HepG2 (cell line): ENCODE measurements around the gene PRSS53. TPM values are rescaled to one million over a fixed set of nuclear protein-coding genes. Genes with fewer than 3 reads are reported as not detected.

Source experiments
- ADNP ChIP-seq: sonication (generic); formaldehyde crosslinking; IDR thresholded peaks from 2 replicates; pipeline ENCODE4 v1.4.0; 2020; ENCODE audit warnings: missing genetic modification reagents
- ATRX ChIP-seq: sonication (generic); formaldehyde crosslinking; IDR thresholded peaks from 2 replicates; pipeline ENCODE4 v1.4.0; 2020; ENCODE audit warnings: missing genetic modification reagents, borderline replicate concordance
- CBX1 ChIP-seq: IDR thresholded peaks from one replicate; pipeline ENCODE4 v1.6.1; 2016; ENCODE audit warnings: antibody characterized with exemption, low read depth
- GFI1 ChIP-seq: sonication (generic); formaldehyde crosslinking; IDR thresholded peaks from 2 replicates; pipeline ENCODE4 v1.5.0; 2020; ENCODE audit warnings: missing genetic modification reagents, mild to moderate bottlenecking, borderline replicate concordance
- MIXL1 ChIP-seq: IDR thresholded peaks from 2 replicates; pipeline ENCODE4 v1.6.1; 2016
- SP2 ChIP-seq: sonication (generic); formaldehyde crosslinking; IDR thresholded peaks from 2 replicates; pipeline ENCODE4 v1.5.1; 2020; ENCODE audit warnings: mild to moderate bottlenecking, missing genetic modification reagents
- SRSF1 ChIP-seq: fragments of 200-400 bp; formaldehyde crosslinking; optimal IDR thresholded peaks from 2 replicates; pipeline ENCODE3; 2017; ENCODE audit warnings: mild to moderate bottlenecking, low read depth, low read length, moderate library complexity
- ZBTB1 ChIP-seq: sonication (generic); formaldehyde crosslinking; IDR thresholded peaks from 2 replicates; pipeline ENCODE4 v1.4.0; 2020; ENCODE audit warnings: missing genetic modification reagents, borderline replicate concordance
- ZBTB42 ChIP-seq: sonication (generic); formaldehyde crosslinking; IDR thresholded peaks from 2 replicates; pipeline ENCODE4 v1.5.0; 2020; ENCODE audit warnings: mild to moderate bottlenecking, missing genetic modification reagents
- ZBTB7A ChIP-seq: sonication (generic); formaldehyde crosslinking; IDR thresholded peaks from 2 replicates; pipeline ENCODE4 v1.8.0; 2022; ENCODE audit warnings: mild to moderate bottlenecking, missing genetic modification reagents
- ZFYVE20 ChIP-seq: sonication (generic); formaldehyde crosslinking; IDR thresholded peaks from 2 replicates; pipeline ENCODE4 v1.8.0; 2023; ENCODE audit warnings: low read depth, mild to moderate bottlenecking, moderate library complexity, missing genetic modification reagents, borderline replicate concordance
- ZKSCAN5 ChIP-seq: sonication (generic); formaldehyde crosslinking; IDR thresholded peaks from 2 replicates; pipeline ENCODE4 v1.5.1; 2020; ENCODE audit warnings: mild to moderate bottlenecking, missing genetic modification reagents
- ZNF333 ChIP-seq: sonication (generic); formaldehyde crosslinking; IDR thresholded peaks from 2 replicates; pipeline ENCODE4 v1.4.0; 2020; ENCODE audit warnings: mild to moderate bottlenecking, missing genetic modification reagents, borderline replicate concordance
- ZNF746 ChIP-seq: sonication (generic); formaldehyde crosslinking; IDR thresholded peaks from 2 replicates; pipeline ENCODE4 v1.8.0; 2022; ENCODE audit warnings: mild to moderate bottlenecking, missing genetic modification reagents
- ZNF775 ChIP-seq: sonication (generic); formaldehyde crosslinking; IDR thresholded peaks from 2 replicates; pipeline ENCODE4 v1.4.0; 2020; ENCODE audit warnings: missing genetic modification reagents, mild to moderate bottlenecking, moderate library complexity, borderline replicate concordance
- ZNF891 ChIP-seq: sonication (generic); formaldehyde crosslinking; IDR thresholded peaks from 2 replicates; pipeline ENCODE4 v1.5.0; 2020; ENCODE audit warnings: mild to moderate bottlenecking, missing genetic modification reagents
- ZSCAN12 ChIP-seq: sonication (generic); formaldehyde crosslinking; IDR thresholded peaks from 2 replicates; pipeline ENCODE4 v1.9.0; 2021; ENCODE audit warnings: mild to moderate bottlenecking, missing genetic modification reagents
- polyA plus RNA-seq, 8 experiments: library from polyadenylated mRNA; depleted of rRNA in 3 of 8; stranded (reverse) in 7 of 8; unstranded in 1 of 8; fragments of >200 nt; fragmentation: Illumina TruSeq in 4 of 8; extraction: Trizol in 4 of 8; gene quantifications; 2 replicates each; pipeline versions ENCODE4 v1.2.1 to v1.2.3, GENCODE V29; 2011 to 2016; ENCODE audit warnings: low read depth in 4 of 8, missing spikeins in 1 of 8, mixed read lengths in 1 of 8; ENCODE audit not compliant: insufficient read depth in 1 of 8
- total RNA-seq, 5 experiments: library from RNA; depleted of rRNA; stranded (reverse); fragments of >200 nt; fragmentation: Illumina TruSeq; extraction: Trizol; gene quantifications; 2 replicates each; pipeline ENCODE4 v1.2.3, GENCODE V29; 2016; ENCODE audit warnings: low read depth in 1 of 5
- TF ChIP-seq, protein P1 (sequence below): sonication (generic); formaldehyde crosslinking; IDR thresholded peaks from 2 replicates; pipeline ENCODE4 v1.5.0; 2020; ENCODE audit warnings: mild to moderate bottlenecking, missing genetic modification reagents, moderate library complexity
- TF ChIP-seq, protein P2 (sequence below): IDR thresholded peaks from 2 replicates; pipeline ENCODE4 v1.6.1; 2018; ENCODE audit warnings: missing genetic modification reagents
- TF ChIP-seq, protein P3 (sequence below): sonication (generic); formaldehyde crosslinking; IDR thresholded peaks from 2 replicates; pipeline ENCODE4 v1.8.0; 2022; ENCODE audit warnings: mild to moderate bottlenecking, missing genetic modification reagents, moderate library complexity
- TF ChIP-seq, protein P4 (sequence below): sonication (generic); formaldehyde crosslinking; IDR thresholded peaks from 2 replicates; pipeline ENCODE4 v1.5.1; 2020; ENCODE audit warnings: mild to moderate bottlenecking, moderate library complexity, missing genetic modification reagents

Gene PRSS53
- total and polyA plus RNA-seq, 2 of the 13 experiments (the other 11 are each of a cell fraction or from before 2014, with no cell fraction given): 2.2 to 7.4 TPM

DNA sequence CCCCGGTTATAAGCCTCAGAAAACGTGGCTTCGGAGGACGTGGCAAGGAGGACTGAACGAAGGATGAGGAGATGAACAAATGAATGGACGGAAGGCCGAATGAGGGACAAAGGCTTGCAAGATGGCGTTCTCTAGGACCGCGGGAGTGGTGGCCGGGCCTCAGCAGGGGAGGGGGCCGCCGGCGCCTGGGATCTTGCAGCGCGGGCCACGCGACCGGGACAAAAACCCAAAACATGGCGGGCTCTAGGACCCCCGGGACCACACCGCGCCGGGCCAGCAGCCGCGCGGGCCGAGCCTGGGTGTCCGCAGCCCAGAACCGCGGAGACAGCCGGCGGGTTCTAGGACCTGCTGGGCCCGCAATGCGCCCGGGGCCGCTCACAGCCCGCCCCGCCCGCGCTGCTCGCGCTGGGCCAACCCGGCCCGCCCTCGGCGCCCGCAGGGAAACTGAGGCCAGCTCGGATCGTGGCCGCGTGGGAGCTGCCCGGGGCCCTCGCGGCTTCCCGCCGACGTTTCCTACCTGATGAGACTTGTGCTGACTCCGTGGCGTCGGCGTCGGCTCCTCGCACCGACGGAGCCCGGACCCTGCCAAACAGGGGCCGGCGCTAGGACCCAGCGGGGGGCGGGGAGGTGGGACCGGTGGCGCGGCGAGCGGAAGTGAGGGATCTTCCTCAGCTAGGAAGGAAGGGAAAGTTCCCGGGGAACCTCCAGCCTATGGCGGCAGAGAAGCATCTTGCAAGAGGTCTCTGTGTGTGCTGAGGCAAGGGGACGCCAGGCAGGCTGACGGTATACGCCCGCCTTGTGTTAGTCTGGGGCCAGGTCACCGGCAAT, 15.4 kb downstream of the PRSS53 start (continued):
- TF ChIP-seq, protein P1, sequence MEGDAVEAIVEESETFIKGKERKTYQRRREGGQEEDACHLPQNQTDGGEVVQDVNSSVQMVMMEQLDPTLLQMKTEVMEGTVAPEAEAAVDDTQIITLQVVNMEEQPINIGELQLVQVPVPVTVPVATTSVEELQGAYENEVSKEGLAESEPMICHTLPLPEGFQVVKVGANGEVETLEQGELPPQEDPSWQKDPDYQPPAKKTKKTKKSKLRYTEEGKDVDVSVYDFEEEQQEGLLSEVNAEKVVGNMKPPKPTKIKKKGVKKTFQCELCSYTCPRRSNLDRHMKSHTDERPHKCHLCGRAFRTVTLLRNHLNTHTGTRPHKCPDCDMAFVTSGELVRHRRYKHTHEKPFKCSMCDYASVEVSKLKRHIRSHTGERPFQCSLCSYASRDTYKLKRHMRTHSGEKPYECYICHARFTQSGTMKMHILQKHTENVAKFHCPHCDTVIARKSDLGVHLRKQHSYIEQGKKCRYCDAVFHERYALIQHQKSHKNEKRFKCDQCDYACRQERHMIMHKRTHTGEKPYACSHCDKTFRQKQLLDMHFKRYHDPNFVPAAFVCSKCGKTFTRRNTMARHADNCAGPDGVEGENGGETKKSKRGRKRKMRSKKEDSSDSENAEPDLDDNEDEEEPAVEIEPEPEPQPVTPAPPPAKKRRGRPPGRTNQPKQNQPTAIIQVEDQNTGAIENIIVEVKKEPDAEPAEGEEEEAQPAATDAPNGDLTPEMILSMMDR (CRISPR knock-in tag): no peak
- TF ChIP-seq ZBTB7A (CRISPR knock-in tag) (peak; percentile 74; the same call in 1 of the 2 replicates), GFI1 (CRISPR knock-in tag) (no peak), SP2 (CRISPR knock-in tag) (peak; percentile 29; the same call in 1 of the 2 replicates), ZBTB42 (CRISPR knock-in tag) (no peak; the same call in 1 of the 2 replicates), ATRX (no peak), MIXL1 (CRISPR knock-in tag) (peak; percentile 25; the same call in 1 of the 2 replicates), CBX1 (no peak), ZSCAN12 (CRISPR knock-in tag) (no peak), SRSF1 (no peak), ZKSCAN5 (0 out of 2 replicates have a peak, but pooled peaks have one; percentile 64), ZNF746 (CRISPR knock-in tag) (peak; percentile 40; the same call in 1 of the 2 replicates), ZBTB1 (CRISPR knock-in tag) (no peak), ZNF891 (CRISPR knock-in tag) (0 out of 2 replicates have a peak, but pooled peaks have one; percentile 40), ADNP (CRISPR knock-in tag) (peak; percentile 12; the same call in 1 of the 2 replicates), ZNF775 (CRISPR knock-in tag) (no peak), ZFYVE20 (peak; percentile 30), ZNF333 (CRISPR knock-in tag) (peak; percentile 44; the same call in 1 of the 2 replicates)
- TF ChIP-seq, protein P2, sequence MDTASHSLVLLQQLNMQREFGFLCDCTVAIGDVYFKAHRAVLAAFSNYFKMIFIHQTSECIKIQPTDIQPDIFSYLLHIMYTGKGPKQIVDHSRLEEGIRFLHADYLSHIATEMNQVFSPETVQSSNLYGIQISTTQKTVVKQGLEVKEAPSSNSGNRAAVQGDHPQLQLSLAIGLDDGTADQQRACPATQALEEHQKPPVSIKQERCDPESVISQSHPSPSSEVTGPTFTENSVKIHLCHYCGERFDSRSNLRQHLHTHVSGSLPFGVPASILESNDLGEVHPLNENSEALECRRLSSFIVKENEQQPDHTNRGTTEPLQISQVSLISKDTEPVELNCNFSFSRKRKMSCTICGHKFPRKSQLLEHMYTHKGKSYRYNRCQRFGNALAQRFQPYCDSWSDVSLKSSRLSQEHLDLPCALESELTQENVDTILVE (CRISPR knock-in tag): peak; percentile 35; the same call in 1 of the 2 replicates
- TF ChIP-seq, protein P3, sequence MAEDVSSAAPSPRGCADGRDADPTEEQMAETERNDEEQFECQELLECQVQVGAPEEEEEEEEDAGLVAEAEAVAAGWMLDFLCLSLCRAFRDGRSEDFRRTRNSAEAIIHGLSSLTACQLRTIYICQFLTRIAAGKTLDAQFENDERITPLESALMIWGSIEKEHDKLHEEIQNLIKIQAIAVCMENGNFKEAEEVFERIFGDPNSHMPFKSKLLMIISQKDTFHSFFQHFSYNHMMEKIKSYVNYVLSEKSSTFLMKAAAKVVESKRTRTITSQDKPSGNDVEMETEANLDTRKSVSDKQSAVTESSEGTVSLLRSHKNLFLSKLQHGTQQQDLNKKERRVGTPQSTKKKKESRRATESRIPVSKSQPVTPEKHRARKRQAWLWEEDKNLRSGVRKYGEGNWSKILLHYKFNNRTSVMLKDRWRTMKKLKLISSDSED (CRISPR knock-in tag): no peak
- TF ChIP-seq, protein P4, sequence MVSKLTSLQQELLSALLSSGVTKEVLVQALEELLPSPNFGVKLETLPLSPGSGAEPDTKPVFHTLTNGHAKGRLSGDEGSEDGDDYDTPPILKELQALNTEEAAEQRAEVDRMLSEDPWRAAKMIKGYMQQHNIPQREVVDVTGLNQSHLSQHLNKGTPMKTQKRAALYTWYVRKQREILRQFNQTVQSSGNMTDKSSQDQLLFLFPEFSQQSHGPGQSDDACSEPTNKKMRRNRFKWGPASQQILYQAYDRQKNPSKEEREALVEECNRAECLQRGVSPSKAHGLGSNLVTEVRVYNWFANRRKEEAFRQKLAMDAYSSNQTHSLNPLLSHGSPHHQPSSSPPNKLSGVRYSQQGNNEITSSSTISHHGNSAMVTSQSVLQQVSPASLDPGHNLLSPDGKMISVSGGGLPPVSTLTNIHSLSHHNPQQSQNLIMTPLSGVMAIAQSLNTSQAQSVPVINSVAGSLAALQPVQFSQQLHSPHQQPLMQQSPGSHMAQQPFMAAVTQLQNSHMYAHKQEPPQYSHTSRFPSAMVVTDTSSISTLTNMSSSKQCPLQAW: 0 out of 2 replicates have a peak, but pooled peaks have one; percentile 37
